Endodermal cell (in vitro differentiated cells): ENCODE measurements around the gene TRIM40. TPM values are rescaled to one million over a fixed set of nuclear protein-coding genes. Genes with fewer than 3 reads are reported as not detected.

Experiments used
- DNase-seq: peaks from one replicate; pipeline ENCODE4 v3.0.0-alpha.2; 2017
- H3K27ac ChIP-seq: 2 replicates; pipeline ENCODE4 v1.5.1; 2013; ENCODE audit warnings: mild to moderate bottlenecking, low read depth, low read length, moderate library complexity
- H3K27me3 ChIP-seq: 2 replicates; pipeline ENCODE4 v1.6.1; 2013; ENCODE audit warnings: mild to moderate bottlenecking, low read length, moderate library complexity; ENCODE audit not compliant: insufficient read depth, control insufficient read depth, poor library complexity, severe bottlenecking
- H3K36me3 ChIP-seq: 2 replicates; pipeline ENCODE4 v1.7.0; 2013; ENCODE audit warnings: mild to moderate bottlenecking, low read length, moderate library complexity; ENCODE audit not compliant: control insufficient read depth, insufficient read depth
- H3K4me1 ChIP-seq: one replicate; pipeline ENCODE4 v1.7.0; 2013; ENCODE audit warnings: low read length; ENCODE audit not compliant: control insufficient read depth, insufficient read depth
- H3K4me3 ChIP-seq: 2 replicates; pipeline ENCODE4 v1.5.1; 2013; ENCODE audit warnings: mild to moderate bottlenecking, low read length, moderate library complexity
- H3K9ac ChIP-seq: 2 replicates; pipeline ENCODE4 v1.6.1; 2013; ENCODE audit warnings: mild to moderate bottlenecking, low read length, moderate library complexity; ENCODE audit not compliant: poor library complexity, severe bottlenecking; ENCODE audit errors: extremely low read depth
- H3K9me3 ChIP-seq: 2 replicates; pipeline ENCODE4 v1.6.1; 2013; ENCODE audit warnings: mild to moderate bottlenecking, low read length, moderate library complexity; ENCODE audit not compliant: control insufficient read depth
- H3K27ac Mint-ChIP-seq: 2 replicates; pipeline ENCODE4 v1.8.0; 2020; ENCODE audit warnings: mixed read lengths
- H3K27me3 Mint-ChIP-seq: 2 replicates; pipeline ENCODE4 v1.8.0; 2021; ENCODE audit warnings: mild to moderate bottlenecking, mixed read lengths; ENCODE audit not compliant: insufficient read depth
- H3K36me3 Mint-ChIP-seq: 2 replicates; pipeline ENCODE4 v1.8.0; 2020; ENCODE audit warnings: low read depth, mixed read lengths
- H3K4me1 Mint-ChIP-seq: 2 replicates; pipeline ENCODE4 v1.8.0; 2020; ENCODE audit warnings: mixed read lengths
- H3K4me3 Mint-ChIP-seq: 2 replicates; pipeline ENCODE4 v1.8.0; 2020; ENCODE audit warnings: mild to moderate bottlenecking, moderate library complexity, mixed read lengths
- H3K9me3 Mint-ChIP-seq: 2 replicates; pipeline ENCODE4 v1.8.0; 2020; ENCODE audit warnings: mild to moderate bottlenecking, mixed read lengths
- CTCF ChIP-seq: fragments of 200-600 bp; sonication (generic); conservative IDR thresholded peaks from 2 replicates; pipeline ENCODE4 v1.5.0; 2021; ENCODE audit warnings: antibody characterized with exemption, mild to moderate bottlenecking
- WGBS, 2 experiments: methylation state at CpG; one replicate each; pipeline versions ENCODE4 v1.1.5 to v1.1.7; 2013; ENCODE audit warnings: missing lambda C conversion rate in 2 of 2, mixed read lengths in 1 of 2; ENCODE audit not compliant: insufficient coverage in 1 of 2, insufficient read length in 1 of 2; 5-methylcytosine and 5-hydroxymethylcytosine counted together
- long read RNA-seq, 4 experiments: library from polyadenylated mRNA in 2 of 4; library from RNA in 1 of 4; library from capped mRNA in 1 of 4; stranded (forward) in 3 of 4; unstranded in 1 of 4; transcript quantifications; one replicate each; pipeline ENCODE4 v2.0.0, GENCODE V29; 2020 to 2021; ENCODE audit warnings: inconsistent platforms in 1 of 4
- polyA plus RNA-seq, 2 experiments: library from polyadenylated mRNA; stranded (reverse); fragments of 50-300 nt; gene quantifications; one replicate each; pipeline ENCODE4 v1.2.3, GENCODE V29; 2013
- total RNA-seq, 2 donors: library from RNA; stranded (reverse); fragmentation: NEBNext Ultra II Directional in 1 of 2; extraction: Animal tissue kit (Norgen Biotek cat#: 25700) in 1 of 2; gene quantifications; 2 replicates in 1 of 2; 3 replicates in 1 of 2; pipeline ENCODE4 v1.2.1, GENCODE V29; 2021

TRIM40 gene, protein sequence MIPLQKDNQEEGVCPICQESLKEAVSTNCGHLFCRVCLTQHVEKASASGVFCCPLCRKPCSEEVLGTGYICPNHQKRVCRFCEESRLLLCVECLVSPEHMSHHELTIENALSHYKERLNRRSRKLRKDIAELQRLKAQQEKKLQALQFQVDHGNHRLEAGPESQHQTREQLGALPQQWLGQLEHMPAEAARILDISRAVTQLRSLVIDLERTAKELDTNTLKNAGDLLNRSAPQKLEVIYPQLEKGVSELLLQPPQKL
- not detected for total RNA-seq
- polyA plus RNA-seq (2013, experiment 1 of 2) = not detected
- not detected for polyA plus RNA-seq (2013, experiment 2 of 2)
- long read RNA-seq, experiment 1 = 0 reads
- long read RNA-seq, experiment 2 = 0 reads
- long read RNA-seq, experiment 3 = 0 reads
- long read RNA-seq, experiment 4 = 0 reads

DNA sequence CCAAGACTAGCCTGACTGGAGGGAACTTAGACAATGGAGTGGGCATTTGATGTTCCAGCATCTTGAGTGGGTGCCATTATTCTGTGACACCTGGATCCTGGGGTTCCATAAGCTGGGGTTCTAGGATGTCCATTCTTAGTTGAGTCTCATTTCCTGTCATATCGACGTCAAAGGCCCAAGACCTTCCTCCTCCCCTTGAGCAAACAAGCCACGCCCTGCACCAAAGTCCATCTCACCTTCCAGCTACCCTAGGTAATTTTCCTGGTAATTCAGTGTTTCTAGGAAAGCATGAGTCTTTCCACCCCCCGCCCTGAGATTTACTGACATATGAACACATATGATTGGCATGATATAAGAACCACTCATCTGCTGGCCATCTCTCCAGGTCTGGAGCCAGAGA, at the start of gene TRIM40:
Gene TRIM40, plus strand, starts transcription at position 384 of the 400 bp plus-strand sequence. CDS start 897 bp downstream, outside the sequence.
- no peak for TF ChIP-seq CTCF
- H3K9me3 Mint-ChIP-seq = no peaks in the 10 kb centered on the region
- H3K4me3 Mint-ChIP-seq = no peak within 1 kb of the TSS
- H3K27ac Mint-ChIP-seq = no peak within 1 kb of the TSS
- H3K27me3 ChIP-seq = peaks cover 58% of the 10 kb centered on the region
- H3K4me1 ChIP-seq = no peaks in the 10 kb centered on the region
- H3K27ac ChIP-seq = no peak within 1 kb of the TSS
- H3K27me3 Mint-ChIP-seq = peaks cover 71% of the 10 kb centered on the region
- peaks cover 2% of the 10 kb centered on the region for H3K4me1 Mint-ChIP-seq
- H3K36me3 ChIP-seq = no peaks in the 10 kb centered on the region
- no peaks in the 10 kb centered on the region for H3K9me3 ChIP-seq
- H3K36me3 Mint-ChIP-seq = no peaks in the 10 kb centered on the region
- H3K9ac ChIP-seq = no peak within 1 kb of the TSS
- 89 to 100% methylated on average over 2 to 4 of the region's 4 CpGs for WGBS, 2 experiments
- DNase-seq = no peak
- H3K4me3 ChIP-seq = no peak within 1 kb of the TSS

DNA sequence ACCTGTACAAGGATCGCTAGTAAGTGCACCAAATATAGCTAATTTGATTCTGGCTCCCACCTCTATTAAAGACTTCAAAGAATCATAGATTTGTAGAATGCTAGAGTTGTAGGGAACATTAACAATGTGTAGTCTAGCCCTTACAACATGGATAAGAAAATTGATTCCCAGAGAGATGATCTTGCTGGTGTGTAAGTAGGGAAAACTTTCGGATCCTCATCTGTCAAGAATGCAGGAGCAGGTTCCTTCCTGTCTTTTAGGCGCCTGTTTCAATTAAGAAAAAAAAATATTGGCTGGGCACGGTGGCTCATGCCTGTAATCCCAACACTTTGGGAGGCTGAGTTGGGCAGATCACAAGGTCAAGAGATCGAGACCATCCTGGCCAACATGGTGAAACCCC, 48.1 kb upstream of the TRIM40 start:
- H3K36me3 ChIP-seq = no peaks in the 10 kb centered on the region
- peaks cover 50% of the 10 kb centered on the region for H3K27me3 ChIP-seq
- no peak overlapping the region for H3K9ac ChIP-seq
- 73 to 87% methylated on average over 3 to 5 of the region's 5 CpGs for WGBS, 2 experiments
- no peak overlapping the region for H3K4me3 ChIP-seq
- H3K4me1 ChIP-seq = no peaks in the 10 kb centered on the region
- H3K27ac Mint-ChIP-seq = no peak overlapping the region
- H3K9me3 Mint-ChIP-seq = peaks cover 12% of the 10 kb centered on the region
- peaks cover 68% of the 10 kb centered on the region for H3K27me3 Mint-ChIP-seq
- TF ChIP-seq CTCF = no peak
- H3K27ac ChIP-seq = no peak overlapping the region
- H3K9me3 ChIP-seq = no peaks in the 10 kb centered on the region
- no peaks in the 10 kb centered on the region for H3K36me3 Mint-ChIP-seq
- peaks cover 5% of the 10 kb centered on the region for H3K4me1 Mint-ChIP-seq
- no peak overlapping the region for H3K4me3 Mint-ChIP-seq
- DNase-seq = no peak

DNA sequence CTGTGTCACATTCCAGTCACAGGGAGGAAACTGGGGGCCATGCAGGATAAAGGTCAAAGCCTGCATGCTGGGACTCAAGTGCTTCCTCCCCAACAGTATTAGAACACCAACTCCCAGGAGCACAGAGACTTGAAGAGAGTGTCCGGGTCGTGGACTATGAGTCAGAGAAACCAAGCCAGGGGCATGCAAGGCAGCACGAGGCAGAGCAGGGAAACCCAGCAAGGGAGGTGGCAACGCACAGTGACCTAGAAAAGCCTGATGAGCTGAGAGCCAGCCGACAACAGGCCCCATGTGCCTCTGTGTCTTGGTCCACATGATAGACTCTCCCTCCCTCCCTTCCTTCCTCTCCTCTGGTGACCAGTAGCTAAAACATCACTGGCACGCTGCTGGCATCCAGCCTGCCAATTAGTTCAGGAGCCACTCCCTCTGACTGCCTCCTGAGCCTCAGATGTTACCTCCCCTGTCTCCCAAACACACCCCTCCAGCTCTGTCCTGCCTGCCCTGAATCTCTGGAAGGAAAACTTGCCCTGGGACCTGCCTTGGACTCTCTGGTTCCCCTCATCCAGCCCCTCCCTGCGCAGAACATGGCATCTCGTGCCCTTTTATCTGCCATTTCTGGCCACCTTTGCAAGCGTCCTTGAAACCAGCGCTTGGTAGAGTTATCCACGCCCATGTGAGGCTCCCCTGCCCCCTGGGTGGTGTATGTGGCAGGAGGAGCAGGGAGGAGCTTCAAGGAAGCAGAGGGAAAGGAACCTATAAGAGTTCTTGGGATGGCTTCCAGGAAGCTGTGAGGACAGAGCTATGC, 44.2 kb upstream of the TRIM40 start:
- H3K4me1 Mint-ChIP-seq = peaks cover 21% of the 10 kb centered on the region
- Histone ChIP-seq H3K36me3 (no peaks in the 10 kb centered on the region), H3K4me1 (no peaks in the 10 kb centered on the region), H3K9me3 (no peaks in the 10 kb centered on the region), H3K27me3 (peaks cover 69% of the 10 kb centered on the region), H3K9ac (no peak overlapping the region), H3K4me3 (no peak overlapping the region), H3K27ac (no peak overlapping the region)
- H3K27ac Mint-ChIP-seq = no peak overlapping the region
- peaks cover 5% of the 10 kb centered on the region for H3K9me3 Mint-ChIP-seq
- peak; percentile 71 for DNase-seq
- H3K36me3 Mint-ChIP-seq = no peaks in the 10 kb centered on the region
- H3K27me3 Mint-ChIP-seq = peaks cover 84% of the 10 kb centered on the region
- TF ChIP-seq CTCF = no peak
- H3K4me3 Mint-ChIP-seq = no peak overlapping the region
- 84 to 91% methylated on average over 6 to 11 of the region's 11 CpGs for WGBS, 2 experiments
